Activated B cell treated with CpG ODN at 0.5 μM for 24 hours (primary cell): Measurements from ENCODE around the gene PGM5. TPM values are rescaled to one million over a fixed set of nuclear protein-coding genes. Genes with fewer than 3 reads are reported as not detected.

Experiments
- ATAC-seq: fragments of 200-7000 bp; cut with Tn5 transposase; one replicate; pipeline ENCODE4 v1.10.0; 2021; ENCODE audit warnings: low read depth, mild to moderate bottlenecking, moderate library complexity
- CTCF ChIA-PET: fragments of 350-600 bp; sonication (Branson Sonifier 250); formaldehyde crosslinking; loops from one replicate; lab custom pipeline; 2021; ENCODE audit warnings: antibody characterized with exemption; lab: Charles Lee
- POLR2A ChIA-PET: fragments of 350-600 bp; sonication (Branson Sonifier 250); formaldehyde crosslinking; loops from one replicate; lab custom pipeline; 2021; ENCODE audit warnings: antibody characterized with exemption; lab: Charles Lee
- DNase-seq: peaks from one replicate; pipeline ENCODE4 v3.0.0; 2022
- H3K27ac Mint-ChIP-seq: one replicate; pipeline ENCODE4 v1.8.0; 2020; ENCODE audit warnings: mixed read lengths
- H3K27me3 Mint-ChIP-seq: one replicate; pipeline ENCODE4 v1.8.0; 2021; ENCODE audit warnings: mixed read lengths
- H3K36me3 Mint-ChIP-seq: one replicate; pipeline ENCODE4 v1.8.0; 2021; ENCODE audit warnings: low read depth, mixed read lengths
- H3K4me1 Mint-ChIP-seq: one replicate; pipeline ENCODE4 v1.8.0; 2021; ENCODE audit warnings: mixed read lengths
- H3K4me3 Mint-ChIP-seq: one replicate; pipeline ENCODE4 v1.8.0; 2020; ENCODE audit warnings: mild to moderate bottlenecking, mixed read lengths
- H3K9me3 Mint-ChIP-seq: one replicate; pipeline ENCODE4 v1.8.0; 2020; ENCODE audit warnings: mixed read lengths
- CTCF ChIP-seq: fragments of 200-600 bp; IDR thresholded peaks from one replicate; pipeline ENCODE4 v1.8.0; 2022; ENCODE audit warnings: antibody characterized with exemption, mild to moderate bottlenecking
- intact Hi-C: fragments of 100-400 bp; cut with micrococcal nuclease; formaldehyde crosslinking; loops from one replicate; pipeline ENCODE4 v1.15.1; 2024
- total RNA-seq: library from RNA; stranded (reverse); gene quantifications from 2 replicates; pipeline ENCODE4 v1.2.3, GENCODE V29; 2022

Gene PGM5
- total RNA-seq, 1 donor from 2014 or later: not detected

- ChIA-PET POLR2A (no interaction called here), CTCF (no interaction called here)
- no peak overlapping the region for H3K4me3 Mint-ChIP-seq
- ATAC-seq (no peak), DNase-seq (no peak)
- H3K4me1 Mint-ChIP-seq: no peaks in the 10 kb centered on the region
- intact Hi-C loops: no loop called here
- no peak overlapping the region for H3K27ac Mint-ChIP-seq
- H3K27me3 Mint-ChIP-seq: peaks cover 28% of the 10 kb centered on the region
- no peaks in the 10 kb centered on the region for H3K36me3 Mint-ChIP-seq
- H3K9me3 Mint-ChIP-seq: no peaks in the 10 kb centered on the region
- no peak for TF ChIP-seq CTCF
Measured at GRCh38 chr9:68493541-68493940, 137.1 kb downstream of the PGM5 start.

- DNase-seq: no peak
- no peak for TF ChIP-seq CTCF
- Mint-ChIP-seq H3K36me3 (no peaks in the 10 kb centered on the region), H3K27me3 (peaks cover 24% of the 10 kb centered on the region), H3K4me3 (no peak overlapping the region), H3K27ac (no peak overlapping the region), H3K9me3 (no peaks in the 10 kb centered on the region), H3K4me1 (no peaks in the 10 kb centered on the region)
- CTCF ChIA-PET: no interaction called here
- intact Hi-C loops: no loop called here
- POLR2A ChIA-PET: no interaction called here
- no peak for ATAC-seq
Measured at GRCh38 chr9:68493958-68494577, 137.7 kb downstream of the PGM5 start.

DNA sequence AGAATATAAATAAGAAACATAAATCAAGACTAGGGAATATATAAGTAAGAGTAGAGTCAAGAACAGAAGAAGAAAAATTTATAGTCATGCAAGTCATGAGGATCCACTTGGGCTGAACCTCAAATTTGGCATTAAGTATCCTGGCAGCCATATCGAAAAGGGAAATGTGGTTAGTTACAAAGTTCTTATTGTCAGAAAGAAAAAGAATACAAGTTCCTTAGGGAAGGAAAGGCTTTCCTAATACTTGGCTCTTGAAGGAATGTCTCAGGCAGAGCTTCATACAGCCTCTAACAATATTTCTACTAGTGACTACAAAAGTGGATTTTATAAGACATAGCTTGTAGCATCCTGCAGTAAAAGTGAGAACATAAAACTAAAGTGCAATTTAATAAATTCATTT, 138.8 kb downstream of the PGM5 start:
- Mint-ChIP-seq H3K36me3 (no peaks in the 10 kb centered on the region), H3K27me3 (peaks cover 23% of the 10 kb centered on the region), H3K4me3 (no peak overlapping the region), H3K4me1 (no peaks in the 10 kb centered on the region), H3K9me3 (no peaks in the 10 kb centered on the region), H3K27ac (no peak overlapping the region)
- ATAC-seq (no peak), DNase-seq (no peak)
- intact Hi-C loops: no loop called here
- POLR2A ChIA-PET: no interaction called here
- no peak for TF ChIP-seq CTCF
- CTCF ChIA-PET: no interaction called here

- Mint-ChIP-seq H3K4me1 (no peaks in the 10 kb centered on the region), H3K9me3 (no peaks in the 10 kb centered on the region), H3K27ac (no peak overlapping the region), H3K4me3 (no peak overlapping the region), H3K36me3 (no peaks in the 10 kb centered on the region), H3K27me3 (peaks cover 23% of the 10 kb centered on the region)
- TF ChIP-seq CTCF: no peak
- no peak for ATAC-seq
- ChIA-PET POLR2A (no interaction called here), CTCF (no interaction called here)
- intact Hi-C loops: no loop called here
- no peak for DNase-seq
Measured at GRCh38 chr9:68496356-68496755, 139.9 kb downstream of the PGM5 start.

DNA sequence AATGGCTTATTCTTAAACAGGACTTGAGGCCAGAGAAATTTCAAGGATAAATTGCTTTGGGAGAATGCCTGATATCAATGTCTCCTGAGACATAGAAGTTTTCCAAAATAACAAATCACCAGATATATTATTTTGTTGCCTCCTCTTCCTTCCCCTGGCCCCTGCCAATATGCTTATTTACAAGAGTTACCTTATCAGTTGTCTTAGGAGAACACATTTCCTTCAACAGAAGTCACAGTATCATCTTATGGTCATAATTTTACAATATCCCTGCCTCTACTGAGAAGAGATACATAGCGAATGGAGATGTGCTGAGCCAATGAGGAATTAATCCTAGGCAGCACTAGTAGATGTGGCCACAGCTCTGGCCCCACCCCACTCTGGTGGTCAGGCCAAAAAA, 141.2 kb downstream of the PGM5 start:
- ChIA-PET POLR2A (no interaction called here), CTCF (no interaction called here)
- Mint-ChIP-seq H3K9me3 (no peaks in the 10 kb centered on the region), H3K27ac (no peak overlapping the region), H3K27me3 (peaks cover 15% of the 10 kb centered on the region), H3K36me3 (no peaks in the 10 kb centered on the region), H3K4me3 (no peak overlapping the region), H3K4me1 (no peaks in the 10 kb centered on the region)
- ATAC-seq (no peak), DNase-seq (no peak)
- no peak for TF ChIP-seq CTCF
- intact Hi-C loops: no loop called here
